Stomach (tissue), 9 donors: ENCODE results near the gene BTG2. TPM values are rescaled to one million over a fixed set of nuclear protein-coding genes. Genes with fewer than 3 reads are reported as not detected.
"Not testable (repeated sequence)": the region's sequence is repeated elsewhere in the genome, so short reads cannot be mapped to it uniquely, and the experiment has no call there.

Source experiments
- DNase-seq, 2 donors: peaks; one replicate each; pipeline versions ENCODE4 v3.0.0 to v3.0.0-alpha.2; 2013 to 2019
- H3K27ac ChIP-seq, 5 donors: fragments of 200-600 bp in 4 of 5; sonication (generic) in 4 of 5; one replicate each; pipeline ENCODE4 v1.5.1; 2013 to 2019; ENCODE audit warnings: mild to moderate bottlenecking in 1 of 5, moderate library complexity in 1 of 5
- H3K27me3 ChIP-seq, 3 donors: fragments of 200-600 bp; sonication (generic); one replicate each; pipeline ENCODE4 v1.5.1; 2017 to 2019; ENCODE audit warnings: mixed run types in 1 of 3
- H3K36me3 ChIP-seq, 4 donors: fragments of 200-600 bp; sonication (generic); 1 replicate in 3 of 4; 2 replicates in 1 of 4; pipeline ENCODE4 v1.5.1; 2016 to 2019
- H3K4me1 ChIP-seq, 4 donors: fragments of 200-600 bp; sonication (generic); one replicate each; pipeline ENCODE4 v1.5.1; 2016 to 2019
- H3K4me3 ChIP-seq, 4 donors: fragments of 200-600 bp; sonication (generic) in 3 of 4; one replicate each; pipeline ENCODE4 v1.5.1; 2016 to 2019; ENCODE audit warnings: mild to moderate bottlenecking in 1 of 4
- H3K9me3 ChIP-seq, 4 donors: fragments of 200-600 bp; sonication (generic); one replicate each; pipeline ENCODE4 v1.5.1; 2016 to 2019
- EP300 ChIP-seq: sonication (generic); formaldehyde crosslinking; IDR thresholded peaks from one replicate; pipeline ENCODE4 v1.6.1; 2017; ENCODE audit warnings: antibody characterized with exemption
- POLR2A ChIP-seq, 4 donors: fragments of 450-650 bp; IDR thresholded peaks; one replicate each; pipeline ENCODE4 v1.6.1; 2016; ENCODE audit warnings: antibody characterized with exemption in 4 of 4, control low read depth in 2 of 4, mild to moderate bottlenecking in 1 of 4, moderate library complexity in 1 of 4
- POLR2AphosphoS5 ChIP-seq, 3 donors: sonication (generic); formaldehyde crosslinking; IDR thresholded peaks; one replicate each; pipeline ENCODE4 v1.6.1; 2016; ENCODE audit warnings: antibody characterized with exemption in 3 of 3
- WGBS, 5 donors: extraction: QIAGEN DNeasy Blood & Tissue Kit in 3 of 5; methylation state at CpG; one replicate each; pipeline versions ENCODE4 v1.1.5 to v1.1.7; 2013 to 2018; 5-methylcytosine and 5-hydroxymethylcytosine counted together
- intact Hi-C: fragments of 100-400 bp; cut with DNase I; formaldehyde crosslinking; loops from one replicate; pipeline ENCODE4 v1.15.1; 2023; ENCODE audit warnings: low total_unique reads
- polyA plus RNA-seq, 3 donors: library from polyadenylated mRNA; stranded (reverse); fragments of 200-250 nt; gene quantifications; one replicate each; pipeline ENCODE4 v1.2.3, GENCODE V29; 2013
- total RNA-seq, 5 donors: library from RNA; depleted of rRNA; stranded (reverse); fragments of >200 nt; gene quantifications; one replicate each; pipeline versions ENCODE4 v1.1.0 to v1.2.3, GENCODE V29; 2014 to 2016
- TF ChIP-seq, protein P1 (sequence below), 7 experiments: fragments of 450-650 bp in 4 of 7; fragments of 200-600 bp in 3 of 7; sonication (generic) in 3 of 7; IDR thresholded peaks; one replicate each; pipeline ENCODE4 v1.5.1; 2016 to 2019; ENCODE audit warnings: antibody characterized with exemption in 7 of 7, control low read depth in 2 of 7, mild to moderate bottlenecking in 1 of 7
- donor health status: healthy with polysubstance abuse.
- donor health status: Bipolar disorder and iron deficiency.
- donor health status: healthy.

BTG2 gene
- total and polyA plus RNA-seq, 8 donors = 46.4 to 231 (median 87.4) TPM

DNA sequence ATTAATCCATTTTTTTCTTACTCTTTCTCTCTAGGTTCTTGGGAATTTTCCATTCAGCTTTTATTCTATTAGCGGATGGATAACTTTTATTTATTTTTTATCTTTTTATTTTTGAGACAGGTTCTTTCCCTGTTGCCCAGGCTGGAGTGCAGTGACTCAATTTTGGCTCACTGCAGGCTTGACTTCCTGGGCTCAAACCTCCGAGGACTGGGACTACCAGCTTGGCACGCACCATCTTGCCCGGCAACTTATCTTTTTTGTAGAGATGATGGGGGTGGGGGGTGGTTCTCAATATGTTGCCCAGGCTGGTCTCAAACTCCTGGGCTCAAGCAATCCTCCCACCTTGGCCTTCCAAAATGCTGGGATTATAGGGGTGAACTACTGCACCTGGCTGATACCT, 39.8 kb upstream of the BTG2 start:
- Histone ChIP-seq H3K4me1 (peaks cover 0 to 12% (median 7%) of the 10 kb centered on the region in 4 donors), H3K4me3 (no peak overlapping the region), H3K27me3 (no peaks in the 10 kb centered on the region), H3K36me3 (no peaks in the 10 kb centered on the region), H3K9me3 (no peaks in the 10 kb centered on the region), H3K27ac (no peak overlapping the region)
- no peak for TF ChIP-seq POLR2A (IDR thresholded peaks at IDR 0.05)
- intact Hi-C loops = loop anchor here (5.0 kb wide), 1 partner anchor 222 kb away; no protein-coding TSS in a partner anchor
- WGBS, 5 donors = 40 to 66% (median 45%) methylated on average over 4 of the region's 4 CpGs
- DNase-seq = no peak

DNA sequence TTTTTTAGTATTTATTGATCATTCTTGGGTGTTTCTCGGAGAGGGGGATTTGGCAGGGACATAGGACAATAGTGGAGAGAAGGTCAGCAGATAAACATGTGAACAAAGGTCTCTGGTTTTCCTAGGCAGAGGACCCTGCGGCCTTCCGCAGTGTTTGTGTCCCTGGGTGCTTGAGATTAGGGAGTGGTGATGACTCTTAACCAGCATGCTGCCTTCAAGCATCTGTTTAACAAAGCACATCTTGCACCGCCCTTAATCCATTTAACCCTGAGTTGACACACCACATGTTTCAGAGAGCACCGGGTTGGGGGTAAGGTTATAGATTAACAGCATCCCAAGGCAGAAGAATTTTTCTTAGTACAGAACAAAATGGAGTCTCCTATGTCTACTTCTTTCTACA, 39.2 kb upstream of the BTG2 start:
- not testable (repeated sequence) for H3K27ac ChIP-seq, H3K27me3 ChIP-seq, H3K9me3 ChIP-seq, H3K4me3 ChIP-seq, DNase-seq, H3K36me3 ChIP-seq
- 32 to 55% (median 45%) methylated on average over 5 of the region's 5 CpGs for WGBS, 5 donors
- H3K4me1 ChIP-seq = peaks cover 0 to 17% (median 10%) of the 10 kb centered on the region in 4 donors
- intact Hi-C loops = loop anchor here (5.0 kb wide), 1 partner anchor 221 kb away; no protein-coding TSS in a partner anchor

DNA sequence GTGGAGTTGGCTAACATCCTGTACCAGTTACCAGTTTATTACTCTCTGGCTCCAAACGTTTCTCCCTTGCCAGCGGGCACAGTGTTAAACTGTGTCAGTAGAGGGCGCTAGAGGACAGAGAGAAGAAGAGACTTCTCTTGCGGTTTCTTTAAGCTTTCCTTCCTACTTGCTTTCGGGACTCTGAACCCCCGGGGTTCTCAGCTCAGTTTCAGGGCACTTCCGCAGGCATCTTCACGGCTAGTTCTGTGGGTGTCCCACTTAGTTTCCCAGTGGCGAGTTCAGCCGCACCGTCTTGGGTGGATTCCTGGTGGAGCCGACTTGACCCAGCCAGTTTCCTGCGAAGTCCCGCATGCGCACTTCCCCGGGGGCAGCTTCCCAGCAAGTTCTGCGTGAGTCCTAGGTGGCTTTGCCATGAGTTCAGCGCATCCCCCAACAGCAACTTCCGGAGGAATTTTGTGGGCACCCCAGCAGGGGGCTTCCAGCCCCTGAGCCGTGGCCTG, 37.9 kb upstream of the BTG2 start:
- peak; percentile 88 to 95 for DNase-seq
- intact Hi-C loops = loop anchor here (5.0 kb wide), 1 partner anchor 220 kb away; no protein-coding TSS in a partner anchor
- Histone ChIP-seq H3K9me3 (no peaks in the 10 kb centered on the region), H3K27me3 (no peaks in the 10 kb centered on the region), H3K36me3 (no peaks in the 10 kb centered on the region), H3K4me1 (peaks cover 0 to 23% (median 12%) of the 10 kb centered on the region in 4 donors), H3K27ac (peak overlapping the region; percentile 60 to 87 (median 78)), H3K4me3 (peak overlapping the region; percentile 44 to 55 (median 50))
- 0 to 2% (median 1%) methylated on average over 20 of the region's 20 CpGs for WGBS, 5 donors
- TF ChIP-seq EP300 (no peak), POLR2AphosphoS5 (IDR thresholded peaks at IDR 0.05) (peak in 1 of 3 donors; percentile 60), POLR2A (IDR thresholded peaks at IDR 0.05) (no peak)
- TF ChIP-seq, protein P1, sequence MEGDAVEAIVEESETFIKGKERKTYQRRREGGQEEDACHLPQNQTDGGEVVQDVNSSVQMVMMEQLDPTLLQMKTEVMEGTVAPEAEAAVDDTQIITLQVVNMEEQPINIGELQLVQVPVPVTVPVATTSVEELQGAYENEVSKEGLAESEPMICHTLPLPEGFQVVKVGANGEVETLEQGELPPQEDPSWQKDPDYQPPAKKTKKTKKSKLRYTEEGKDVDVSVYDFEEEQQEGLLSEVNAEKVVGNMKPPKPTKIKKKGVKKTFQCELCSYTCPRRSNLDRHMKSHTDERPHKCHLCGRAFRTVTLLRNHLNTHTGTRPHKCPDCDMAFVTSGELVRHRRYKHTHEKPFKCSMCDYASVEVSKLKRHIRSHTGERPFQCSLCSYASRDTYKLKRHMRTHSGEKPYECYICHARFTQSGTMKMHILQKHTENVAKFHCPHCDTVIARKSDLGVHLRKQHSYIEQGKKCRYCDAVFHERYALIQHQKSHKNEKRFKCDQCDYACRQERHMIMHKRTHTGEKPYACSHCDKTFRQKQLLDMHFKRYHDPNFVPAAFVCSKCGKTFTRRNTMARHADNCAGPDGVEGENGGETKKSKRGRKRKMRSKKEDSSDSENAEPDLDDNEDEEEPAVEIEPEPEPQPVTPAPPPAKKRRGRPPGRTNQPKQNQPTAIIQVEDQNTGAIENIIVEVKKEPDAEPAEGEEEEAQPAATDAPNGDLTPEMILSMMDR (IDR thresholded peaks at IDR 0.05) = peak in 5 of 7 experiments; percentile 86 to 97 (median 90)

DNA sequence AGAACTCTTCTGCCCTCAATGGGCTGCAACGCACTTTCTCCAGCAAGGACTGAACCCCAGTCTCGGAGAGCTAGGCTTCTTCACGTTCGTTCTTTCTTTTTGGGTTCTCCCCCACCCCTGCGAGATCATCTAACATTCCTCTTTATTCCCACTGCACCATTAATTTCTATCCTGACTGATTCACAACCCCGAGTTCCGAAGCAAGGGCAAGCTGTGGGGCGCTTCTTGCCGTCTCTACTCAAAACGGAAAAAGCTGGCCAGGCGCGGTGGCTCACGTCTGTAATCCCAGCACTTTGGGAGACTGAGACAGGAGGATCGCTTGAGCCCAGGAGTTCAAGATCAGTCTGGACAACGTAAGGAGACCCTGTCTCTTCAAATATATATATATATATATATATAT, 37.4 kb upstream of the BTG2 start:
- H3K4me3 ChIP-seq = peak overlapping the region; percentile 44 to 55 (median 50)
- H3K27me3 ChIP-seq = no peaks in the 10 kb centered on the region
- no peak for DNase-seq
- intact Hi-C loops = loop anchor here (5.0 kb wide), 1 partner anchor 219 kb away; no protein-coding TSS in a partner anchor
- no peak for TF ChIP-seq POLR2A (IDR thresholded peaks at IDR 0.05)
- TF ChIP-seq, protein P1 (IDR thresholded peaks at IDR 0.05) = no peak
- TF ChIP-seq EP300 = no peak
- no peak for TF ChIP-seq POLR2AphosphoS5 (IDR thresholded peaks at IDR 0.05)
- peaks cover 0 to 28% (median 15%) of the 10 kb centered on the region in 4 donors for H3K4me1 ChIP-seq
- no peaks in the 10 kb centered on the region for H3K36me3 ChIP-seq
- H3K9me3 ChIP-seq = no peaks in the 10 kb centered on the region
- 52 to 63% (median 59%) methylated on average over 15 of the region's 15 CpGs for WGBS, 5 donors
- H3K27ac ChIP-seq = peak overlapping the region; percentile 60 to 87 (median 78)

DNA sequence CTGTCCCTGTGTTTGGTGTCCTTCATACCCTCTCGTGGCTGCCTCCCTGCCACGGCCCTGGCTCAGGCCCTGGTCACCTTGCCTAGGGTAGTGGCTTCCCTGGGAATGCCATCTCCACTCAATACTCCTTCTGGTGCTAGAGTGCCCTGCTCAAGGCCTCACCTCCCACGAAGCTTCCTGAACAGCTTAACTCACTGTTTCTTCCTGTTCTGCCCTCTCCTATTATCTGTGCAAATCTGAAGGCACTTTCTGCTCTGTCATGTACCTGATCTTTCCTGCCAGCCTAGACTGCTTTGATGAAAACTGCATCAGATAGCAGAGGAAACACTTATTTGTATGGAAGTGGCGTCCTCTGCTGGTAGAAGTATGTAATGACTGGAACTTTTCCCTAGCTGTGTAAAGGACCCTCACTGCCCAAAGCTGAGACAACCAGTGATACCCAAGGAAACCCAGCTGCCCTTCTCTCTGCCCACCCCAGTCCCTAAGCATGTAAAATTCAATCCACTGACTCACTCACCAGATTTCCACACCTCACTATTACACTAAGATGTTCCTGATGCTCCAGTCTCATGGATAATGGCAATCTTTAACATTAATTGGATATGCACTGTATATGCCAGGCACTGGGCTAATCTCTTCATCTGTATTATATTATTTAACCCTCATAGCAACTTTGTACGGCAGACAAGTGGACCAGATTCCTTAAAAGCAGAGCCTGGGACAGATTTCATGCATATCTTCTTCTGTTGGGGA, 36.2 kb upstream of the BTG2 start:
- Histone ChIP-seq H3K9me3 (no peaks in the 10 kb centered on the region), H3K4me3 (no peak overlapping the region), H3K36me3 (no peaks in the 10 kb centered on the region), H3K27ac (peak overlapping the region in 1 of 5 donors; percentile 44), H3K27me3 (no peaks in the 10 kb centered on the region), H3K4me1 (peaks cover 9 to 39% (median 25%) of the 10 kb centered on the region in 4 donors)
- intact Hi-C loops = loop anchor here (5.0 kb wide), 1 partner anchor 218 kb away; no protein-coding TSS in a partner anchor
- DNase-seq = peak in 1 of 2 donors; percentile 89
- TF ChIP-seq POLR2AphosphoS5 (IDR thresholded peaks at IDR 0.05) = no peak
- no peak for TF ChIP-seq POLR2A (IDR thresholded peaks at IDR 0.05)
- no peak for TF ChIP-seq EP300
- TF ChIP-seq, protein P1 (IDR thresholded peaks at IDR 0.05) = peak in 5 of 7 experiments; percentile 77 to 93 (median 91)
- WGBS, 5 donors = 25 to 40% (median 28%) methylated on average over 5 of the region's 5 CpGs
